WI38 (cell line): ENCODE results near the gene LRRC3B.

ENCODE experiments used
- H3K4me3 ChIP-seq: 2 replicates; pipeline ENCODE4 v1.5.1; 2011; ENCODE audit warnings: low read depth, mild to moderate bottlenecking, control low read depth, low read length
- TF ChIP-seq, protein P1 (sequence below): IDR thresholded peaks from 2 replicates; pipeline ENCODE4 v1.5.1; 2012; ENCODE audit warnings: low read depth, mild to moderate bottlenecking, control low read depth, low read length

The LRRC3B gene

DNA sequence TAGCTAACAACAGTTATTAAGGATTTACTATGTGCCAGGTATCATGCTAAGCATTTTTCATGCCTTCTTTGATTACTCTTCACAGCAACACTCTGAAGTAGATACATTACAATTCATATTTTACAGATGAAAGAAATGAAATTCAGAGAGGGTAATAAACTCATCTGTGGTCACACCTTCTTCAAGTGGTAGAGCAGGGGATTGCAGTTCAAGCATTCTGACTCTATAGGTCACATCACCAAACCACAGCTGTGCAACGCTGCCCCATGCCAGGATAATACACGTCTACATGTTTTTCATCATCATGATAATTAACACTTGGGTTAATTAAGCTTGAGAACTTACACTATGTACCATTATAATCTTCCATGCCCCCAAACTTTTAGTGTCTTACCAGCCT lies 98.5 kb downstream of the LRRC3B start:
- TF ChIP-seq, protein P1, sequence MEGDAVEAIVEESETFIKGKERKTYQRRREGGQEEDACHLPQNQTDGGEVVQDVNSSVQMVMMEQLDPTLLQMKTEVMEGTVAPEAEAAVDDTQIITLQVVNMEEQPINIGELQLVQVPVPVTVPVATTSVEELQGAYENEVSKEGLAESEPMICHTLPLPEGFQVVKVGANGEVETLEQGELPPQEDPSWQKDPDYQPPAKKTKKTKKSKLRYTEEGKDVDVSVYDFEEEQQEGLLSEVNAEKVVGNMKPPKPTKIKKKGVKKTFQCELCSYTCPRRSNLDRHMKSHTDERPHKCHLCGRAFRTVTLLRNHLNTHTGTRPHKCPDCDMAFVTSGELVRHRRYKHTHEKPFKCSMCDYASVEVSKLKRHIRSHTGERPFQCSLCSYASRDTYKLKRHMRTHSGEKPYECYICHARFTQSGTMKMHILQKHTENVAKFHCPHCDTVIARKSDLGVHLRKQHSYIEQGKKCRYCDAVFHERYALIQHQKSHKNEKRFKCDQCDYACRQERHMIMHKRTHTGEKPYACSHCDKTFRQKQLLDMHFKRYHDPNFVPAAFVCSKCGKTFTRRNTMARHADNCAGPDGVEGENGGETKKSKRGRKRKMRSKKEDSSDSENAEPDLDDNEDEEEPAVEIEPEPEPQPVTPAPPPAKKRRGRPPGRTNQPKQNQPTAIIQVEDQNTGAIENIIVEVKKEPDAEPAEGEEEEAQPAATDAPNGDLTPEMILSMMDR, result no peak

DNA sequence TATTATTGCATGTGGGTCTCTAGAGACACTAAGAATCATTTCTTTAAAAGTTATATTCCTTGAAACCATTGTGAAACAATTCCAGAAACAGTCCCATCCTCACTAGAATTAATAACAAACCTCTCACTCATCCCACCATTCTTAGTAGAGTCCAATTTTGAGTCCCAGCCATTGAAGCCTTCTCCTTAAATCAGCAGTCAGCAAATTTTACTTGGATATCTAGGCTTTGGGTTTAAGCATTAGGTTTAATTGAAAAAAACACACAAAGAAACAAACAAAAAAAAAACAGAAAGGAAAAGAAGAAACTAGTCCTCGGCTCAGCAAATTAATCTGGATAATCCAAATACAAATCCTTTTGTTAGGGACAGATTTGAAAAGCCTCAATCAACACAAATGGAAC lies 109.3 kb downstream of the LRRC3B start:
- no peak overlapping the region for H3K4me3 ChIP-seq
- TF ChIP-seq, protein P1, result no peak

More for the DNA sequence above, 98.5 kb downstream of the LRRC3B start:
- no peak overlapping the region for H3K4me3 ChIP-seq

DNA sequence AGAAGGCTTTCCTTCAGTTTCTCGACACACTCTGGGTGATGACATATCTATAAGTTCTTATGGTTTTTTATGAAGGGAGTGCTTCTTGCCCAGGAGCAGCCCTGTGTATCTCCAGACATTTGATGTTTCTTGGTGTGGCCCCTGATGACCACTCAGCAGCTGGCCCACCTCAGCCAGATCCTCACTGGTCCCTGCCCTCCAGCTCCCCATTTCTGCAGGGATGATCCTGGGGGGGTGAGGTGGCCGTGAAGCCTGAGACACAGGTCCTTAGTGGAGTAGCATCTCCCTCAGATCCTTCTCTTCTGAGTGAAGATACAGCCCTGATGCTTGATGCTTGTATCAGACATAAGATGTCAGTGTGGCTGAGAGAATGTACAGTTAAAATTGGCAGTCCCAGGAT lies 127.7 kb downstream of the LRRC3B start:
- H3K4me3 ChIP-seq, result no peak overlapping the region
- TF ChIP-seq, protein P1, result no peak

DNA sequence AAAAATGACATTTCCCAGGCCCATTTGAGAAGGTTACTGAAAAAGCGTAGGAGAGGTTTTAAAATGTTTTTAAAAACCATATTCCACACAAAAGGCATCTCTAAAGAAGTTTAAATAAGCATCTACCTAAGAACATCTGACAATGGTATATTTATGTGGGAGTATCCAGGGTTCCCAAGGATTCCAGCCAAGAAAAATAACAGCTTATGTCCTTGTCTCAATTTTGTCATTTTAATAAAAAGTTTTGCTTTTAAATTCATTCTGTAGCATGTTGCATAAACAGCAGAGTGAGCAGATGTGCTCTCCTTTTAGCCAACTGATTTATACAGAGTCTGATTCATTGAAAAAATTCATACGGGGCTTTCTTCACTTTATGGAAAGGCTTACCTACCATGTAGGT lies 129.9 kb downstream of the LRRC3B start:
- no peak overlapping the region for H3K4me3 ChIP-seq
- TF ChIP-seq, protein P1, result no peak

DNA sequence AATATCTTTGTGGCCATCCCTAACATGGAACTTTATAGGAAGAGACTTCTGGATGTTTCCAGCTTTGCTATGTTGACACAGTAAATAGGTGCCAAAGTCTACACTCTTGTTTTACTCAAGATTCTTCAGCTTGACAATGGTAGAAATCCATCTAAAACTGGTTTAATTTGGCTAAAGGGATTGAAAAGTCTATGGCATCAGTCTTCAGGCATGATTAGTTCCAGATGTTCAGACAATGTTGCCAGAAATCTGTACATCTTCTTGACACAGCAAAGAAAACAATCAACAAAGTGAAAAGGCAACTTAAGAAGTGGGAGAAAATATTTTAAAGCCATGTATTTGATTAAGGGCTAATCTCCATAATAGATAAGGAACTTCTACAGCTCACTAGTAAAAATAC lies 130.5 kb downstream of the LRRC3B start:
- TF ChIP-seq, protein P1, result no peak

DNA sequence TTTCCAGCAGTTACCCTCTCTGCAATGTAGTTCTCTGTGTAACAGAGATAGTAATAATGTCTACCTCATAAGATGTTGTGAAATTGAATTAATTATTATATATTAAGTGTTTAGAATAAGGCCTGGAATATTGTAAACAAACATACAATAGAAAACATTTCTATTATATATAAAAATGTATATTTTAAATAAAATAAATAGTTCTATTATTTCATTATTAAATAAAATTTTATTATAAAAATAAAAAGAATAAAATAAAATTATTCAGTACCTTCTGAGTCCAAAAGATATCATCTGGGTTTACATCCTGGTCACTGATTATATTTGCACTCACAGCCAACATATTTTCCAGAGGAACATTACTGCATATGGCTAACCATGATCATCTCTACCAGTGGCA lies 135.4 kb downstream of the LRRC3B start:
- TF ChIP-seq, protein P1, result no peak
- H3K4me3 ChIP-seq, result no peak overlapping the region

More for the DNA sequence above, 130.5 kb downstream of the LRRC3B start:
- H3K4me3 ChIP-seq, result no peak overlapping the region
